HepG2 (cell line): ENCODE measurements around the gene ZSWIM8. TPM values are rescaled to one million over a fixed set of nuclear protein-coding genes. Genes with fewer than 3 reads are reported as not detected.
A peak's percentile ranks its signal among the peaks of the same experiment; 100 is the strongest.

Source experiments
- ATAC-seq: fragments of 200-7000 bp; cut with Tn5 transposase; 3 replicates; pipeline ENCODE4 v1.9.1; 2020; ENCODE audit warnings: mild to moderate bottlenecking, moderate library complexity
- BruUV-seq: library from RNA; stranded (reverse); fragments of 400-500 nt; replicated peaks from 2 replicates; lab custom pipeline; 2021; lab: Mats Ljungman, UMichigan
- CTCF ChIA-PET: fragments of 300-600 bp; formaldehyde crosslinking; extraction: SDS; loops from one replicate; lab custom pipeline; 2021; ENCODE audit warnings: low total read pairs, inconsistent platforms, low intra/inter-chr PET ratio; lab: Yijun Ruan, JAX
- POLR2A ChIA-PET: fragments of 350-600 bp; sonication (Branson Sonifier 250); formaldehyde crosslinking; loops from one replicate; lab custom pipeline; 2020; ENCODE audit warnings: antibody characterized with exemption, inconsistent platforms; lab: Yijun Ruan, JAX
- DNase-seq: peaks from one replicate; pipeline ENCODE4 v3.0.0-alpha.2; 2015; ENCODE audit warnings: low spot score
- FAIRE-seq: peaks from 3 replicates; lab custom pipeline; 2011; peaks lifted over from hg19 to GRCh38; lab: Jason Lieb, UNC
- H2AFZ ChIP-seq: one replicate; pipeline ENCODE4 v1.6.1; 2011; ENCODE audit warnings: low read length, inconsistent platforms
- H3K27ac ChIP-seq: fragments of 300-600 bp; 3 replicates; pipeline ENCODE4 v1.8.0; 2011; ENCODE audit warnings: mixed run types, mild to moderate bottlenecking, mixed read lengths, low read length, inconsistent platforms; ENCODE audit not compliant: insufficient read depth; ENCODE audit errors: extremely low read length
- H3K27me3 ChIP-seq, 2 experiments: fragments of 200-600 bp in 1 of 2; 2 replicates in 1 of 2; 3 replicates in 1 of 2; pipeline versions ENCODE4 v1.6.0 to v1.8.0; 2011; ENCODE audit warnings: low read length in 2 of 2, mild to moderate bottlenecking in 2 of 2, moderate library complexity in 2 of 2, inconsistent platforms in 1 of 2; ENCODE audit not compliant: insufficient read depth in 2 of 2, control insufficient read depth in 1 of 2
- H3K36me3 ChIP-seq, 2 experiments: fragments of 200-600 bp in 1 of 2; replicated peaks in 1 of 2; 2 replicates in 1 of 2; 3 replicates in 1 of 2; pipeline versions ENCODE4 v1.5.1 to v1.8.0; 2011; ENCODE audit warnings: low read length in 2 of 2, inconsistent platforms in 1 of 2; ENCODE audit not compliant: insufficient read depth in 2 of 2, control insufficient read depth in 1 of 2
- H3K4me1 ChIP-seq: 2 replicates; pipeline ENCODE4 v1.5.1; 2012; ENCODE audit warnings: low read length, inconsistent platforms; ENCODE audit not compliant: insufficient read depth
- H3K4me2 ChIP-seq: 2 replicates; pipeline ENCODE4 v1.6.0; 2011; ENCODE audit warnings: low read depth, low read length, inconsistent platforms
- H3K4me3 ChIP-seq, 3 experiments: fragments of 200-600 bp in 1 of 3; sonication (generic), shearing (Covaris generic) in 1 of 3; replicated peaks in 1 of 3; 2 replicates each; pipeline ENCODE4 v1.5.1; 2011 to 2016; ENCODE audit warnings: low read length in 3 of 3, inconsistent platforms in 2 of 3, low read depth in 2 of 3, mild to moderate bottlenecking in 2 of 3, control low read depth in 1 of 3, mixed read lengths in 1 of 3; ENCODE audit not compliant: insufficient read depth in 1 of 3
- H3K79me2 ChIP-seq: one replicate; pipeline ENCODE4 v1.6.1; 2011; ENCODE audit warnings: low read length, inconsistent platforms; ENCODE audit not compliant: insufficient read depth
- H3K9ac ChIP-seq: 2 replicates; pipeline ENCODE4 v1.6.0; 2011; ENCODE audit warnings: mild to moderate bottlenecking, low read depth, low read length, inconsistent platforms; ENCODE audit not compliant: insufficient read depth
- H3K9me3 ChIP-seq: 2 replicates; pipeline ENCODE4 v1.5.1; 2012; ENCODE audit warnings: mild to moderate bottlenecking, low read length
- H4K20me1 ChIP-seq: 2 replicates; pipeline ENCODE4 v1.6.0; 2011; ENCODE audit warnings: inconsistent platforms, mild to moderate bottlenecking, low read length, moderate library complexity; ENCODE audit not compliant: insufficient read depth
- CHD4 ChIP-seq: fragments of 200-600 bp; sonication (generic); IDR thresholded peaks from 2 replicates; pipeline ENCODE4 v1.7.0; 2017; ENCODE audit warnings: mild to moderate bottlenecking, low read length, borderline replicate concordance
- ESRRA ChIP-seq: sonication (generic); formaldehyde crosslinking; IDR thresholded peaks from 2 replicates; pipeline ENCODE4 v1.5.1; 2020; ENCODE audit warnings: mild to moderate bottlenecking, low read depth, missing genetic modification reagents
- PITX1 ChIP-seq: sonication (generic); formaldehyde crosslinking; IDR thresholded peaks from 2 replicates; pipeline ENCODE4 v1.5.1; 2020; ENCODE audit warnings: mild to moderate bottlenecking, missing genetic modification reagents
- TEAD2 ChIP-seq: sonication (generic); formaldehyde crosslinking; IDR thresholded peaks from 2 replicates; pipeline ENCODE4 v1.9.0; 2021; ENCODE audit warnings: missing genetic modification reagents
- ZNF207 ChIP-seq: fragments of 450-650 bp; IDR thresholded peaks from 2 replicates; pipeline ENCODE4 v1.6.1; 2016; ENCODE audit warnings: antibody characterized with exemption, borderline replicate concordance
- ZNF556 ChIP-seq: sonication (generic); formaldehyde crosslinking; IDR thresholded peaks from 2 replicates; pipeline ENCODE4 v1.4.0; 2020; ENCODE audit warnings: mild to moderate bottlenecking, missing genetic modification reagents, borderline replicate concordance
- ZNF570 ChIP-seq: sonication (generic); formaldehyde crosslinking; IDR thresholded peaks from 2 replicates; pipeline ENCODE4 v1.4.0; 2020; ENCODE audit warnings: mild to moderate bottlenecking, missing genetic modification reagents, borderline replicate concordance
- ZNF660 ChIP-seq: sonication (generic); formaldehyde crosslinking; IDR thresholded peaks from 2 replicates; pipeline ENCODE4 v1.5.1; 2020; ENCODE audit warnings: mild to moderate bottlenecking, low read depth, missing genetic modification reagents, borderline replicate concordance
- ZNF788 ChIP-seq: sonication (generic); formaldehyde crosslinking; IDR thresholded peaks from 2 replicates; pipeline ENCODE4 v1.5.0; 2020; ENCODE audit warnings: mild to moderate bottlenecking, missing genetic modification reagents, borderline replicate concordance
- ZNF883 ChIP-seq: sonication (generic); formaldehyde crosslinking; IDR thresholded peaks from 2 replicates; pipeline ENCODE4 v1.5.1; 2020; ENCODE audit warnings: mild to moderate bottlenecking, missing genetic modification reagents; ENCODE audit errors: not compliant biosample characterization
- WGBS: methylation state at CpG from one replicate; pipeline ENCODE4 v1.1.6; 2017; ENCODE audit warnings: low lambda C conversion rate; 5-methylcytosine and 5-hydroxymethylcytosine counted together
- in situ Hi-C: cut with HindIII; loops from 2 replicates; pipeline ENCODE4 v1.10.0; 2017; ENCODE audit warnings: low pct_unique_long_range_greater_than_20kb; ENCODE audit not compliant: extremely low pct_ligation_motif_present
- intact Hi-C: fragments of 100-400 bp; cut with micrococcal nuclease; formaldehyde crosslinking; loops from one replicate; pipeline ENCODE4 v1.10.0; 2022; ENCODE audit not compliant: unreplicated experiment
- polyA plus RNA-seq, 8 experiments: library from polyadenylated mRNA; depleted of rRNA in 3 of 8; stranded (reverse) in 7 of 8; unstranded in 1 of 8; fragments of >200 nt; fragmentation: Illumina TruSeq in 4 of 8; extraction: Trizol in 4 of 8; gene quantifications; 2 replicates each; pipeline versions ENCODE4 v1.2.1 to v1.2.3, GENCODE V29; 2011 to 2016; ENCODE audit warnings: low read depth in 4 of 8, missing spikeins in 1 of 8, mixed read lengths in 1 of 8; ENCODE audit not compliant: insufficient read depth in 1 of 8
- total RNA-seq, 5 experiments: library from RNA; depleted of rRNA; stranded (reverse); fragments of >200 nt; fragmentation: Illumina TruSeq; extraction: Trizol; gene quantifications; 2 replicates each; pipeline ENCODE4 v1.2.3, GENCODE V29; 2016; ENCODE audit warnings: low read depth in 1 of 5
- TF ChIP-seq, protein P1 (sequence below): fragments of 450-650 bp; IDR thresholded peaks from 2 replicates; pipeline ENCODE4 v1.6.1; 2016
- TF ChIP-seq, protein P2 (sequence below): sonication (generic); formaldehyde crosslinking; IDR thresholded peaks from 2 replicates; pipeline ENCODE4 v1.4.0; 2020; ENCODE audit warnings: missing genetic modification reagents, borderline replicate concordance
- TF ChIP-seq, protein P3 (sequence below): IDR thresholded peaks from 2 replicates; pipeline ENCODE4 v1.6.1; 2018; ENCODE audit warnings: missing genetic modification reagents, mild to moderate bottlenecking, missing compliant biosample characterization

The ZSWIM8 gene
- total and polyA plus RNA-seq, 2 of the 13 experiments (the other 11 are each of a cell fraction or from before 2014, with no cell fraction given) = 39.9 to 98.2 TPM

DNA sequence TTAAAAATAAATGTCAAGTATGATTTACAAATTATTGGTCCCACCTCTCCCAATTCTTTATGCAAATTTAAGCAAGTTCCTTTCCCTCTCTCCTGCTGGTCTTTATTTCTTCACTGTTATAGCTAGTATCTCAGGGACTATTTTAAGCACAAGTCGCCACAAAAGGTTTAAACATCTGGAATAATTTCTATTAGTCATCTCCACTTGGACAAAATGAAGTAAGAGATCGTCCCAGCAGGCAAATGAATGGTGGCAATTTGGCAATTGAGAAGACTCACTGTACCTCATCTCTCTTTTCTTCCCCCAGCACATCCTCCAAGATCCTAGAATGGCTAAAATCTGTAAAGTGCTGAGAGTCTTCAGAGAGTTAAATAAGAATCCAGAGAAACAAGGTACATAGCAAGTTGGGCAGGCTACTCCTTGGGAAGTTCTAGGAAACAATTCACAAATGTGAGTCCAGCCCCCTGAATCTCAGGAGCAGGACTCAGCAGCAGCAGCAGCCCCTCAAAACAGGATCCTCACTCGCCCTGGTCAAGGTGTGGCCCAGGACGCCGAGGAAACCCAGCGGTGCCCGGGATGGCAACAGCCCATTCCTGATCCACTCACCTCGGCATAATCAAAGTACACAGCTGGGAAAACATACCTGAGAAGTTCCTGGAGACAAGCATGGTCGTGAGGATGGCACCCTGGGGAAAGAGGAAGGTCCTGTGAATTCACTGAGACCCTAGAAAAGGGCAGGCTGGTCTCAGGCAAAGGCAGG is 56.3 kb downstream of the ZSWIM8 start:
- intact Hi-C loops = no loop called here
- FAIRE-seq = no peak
- POLR2A ChIA-PET = interaction anchor here (1.9 to 2.1 kb wide), 2 partner anchors 32 to 33 kb away, joined by 23 read pairs; partner anchors contain the start of gene CAMK2G
- TF ChIP-seq, protein P1, sequence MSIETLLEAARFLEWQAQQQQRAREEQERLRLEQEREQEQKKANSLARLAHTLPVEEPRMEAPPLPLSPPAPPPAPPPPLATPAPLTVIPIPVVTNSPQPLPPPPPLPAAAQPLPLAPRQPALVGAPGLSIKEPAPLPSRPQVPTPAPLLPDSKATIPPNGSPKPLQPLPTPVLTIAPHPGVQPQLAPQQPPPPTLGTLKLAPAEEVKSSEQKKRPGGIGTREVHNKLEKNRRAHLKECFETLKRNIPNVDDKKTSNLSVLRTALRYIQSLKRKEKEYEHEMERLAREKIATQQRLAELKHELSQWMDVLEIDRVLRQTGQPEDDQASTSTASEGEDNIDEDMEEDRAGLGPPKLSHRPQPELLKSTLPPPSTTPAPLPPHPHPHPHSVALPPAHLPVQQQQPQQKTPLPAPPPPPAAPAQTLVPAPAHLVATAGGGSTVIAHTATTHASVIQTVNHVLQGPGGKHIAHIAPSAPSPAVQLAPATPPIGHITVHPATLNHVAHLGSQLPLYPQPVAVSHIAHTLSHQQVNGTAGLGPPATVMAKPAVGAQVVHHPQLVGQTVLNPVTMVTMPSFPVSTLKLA = no peak
- no peak for TF ChIP-seq PITX1
- no peak for TF ChIP-seq ZNF570 (CRISPR knock-in tag)
- no peak for TF ChIP-seq ZNF556 (CRISPR knock-in tag)
- TF ChIP-seq CHD4 = no peak
- no peak for TF ChIP-seq ESRRA (CRISPR knock-in tag)
- no peak for TF ChIP-seq ZNF883
- no peak for TF ChIP-seq ZNF207
- no peak for TF ChIP-seq TEAD2
- no peak for TF ChIP-seq ZNF788 (CRISPR knock-in tag)
- TF ChIP-seq, protein P2, sequence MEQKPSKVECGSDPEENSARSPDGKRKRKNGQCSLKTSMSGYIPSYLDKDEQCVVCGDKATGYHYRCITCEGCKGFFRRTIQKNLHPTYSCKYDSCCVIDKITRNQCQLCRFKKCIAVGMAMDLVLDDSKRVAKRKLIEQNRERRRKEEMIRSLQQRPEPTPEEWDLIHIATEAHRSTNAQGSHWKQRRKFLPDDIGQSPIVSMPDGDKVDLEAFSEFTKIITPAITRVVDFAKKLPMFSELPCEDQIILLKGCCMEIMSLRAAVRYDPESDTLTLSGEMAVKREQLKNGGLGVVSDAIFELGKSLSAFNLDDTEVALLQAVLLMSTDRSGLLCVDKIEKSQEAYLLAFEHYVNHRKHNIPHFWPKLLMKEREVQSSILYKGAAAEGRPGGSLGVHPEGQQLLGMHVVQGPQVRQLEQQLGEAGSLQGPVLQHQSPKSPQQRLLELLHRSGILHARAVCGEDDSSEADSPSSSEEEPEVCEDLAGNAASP (CRISPR knock-in tag) = no peak
- TF ChIP-seq, protein P3, sequence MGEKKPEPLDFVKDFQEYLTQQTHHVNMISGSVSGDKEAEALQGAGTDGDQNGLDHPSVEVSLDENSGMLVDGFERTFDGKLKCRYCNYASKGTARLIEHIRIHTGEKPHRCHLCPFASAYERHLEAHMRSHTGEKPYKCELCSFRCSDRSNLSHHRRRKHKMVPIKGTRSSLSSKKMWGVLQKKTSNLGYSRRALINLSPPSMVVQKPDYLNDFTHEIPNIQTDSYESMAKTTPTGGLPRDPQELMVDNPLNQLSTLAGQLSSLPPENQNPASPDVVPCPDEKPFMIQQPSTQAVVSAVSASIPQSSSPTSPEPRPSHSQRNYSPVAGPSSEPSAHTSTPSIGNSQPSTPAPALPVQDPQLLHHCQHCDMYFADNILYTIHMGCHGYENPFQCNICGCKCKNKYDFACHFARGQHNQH (CRISPR knock-in tag) = no peak
- no peak for TF ChIP-seq ZNF660 (CRISPR knock-in tag)
- 95% methylated on average over 9 of the region's 9 CpGs for WGBS
- no TSS peak for BruUV-seq
- Histone ChIP-seq H3K27ac (peak overlapping the region; percentile 98), H2AFZ (no peak overlapping the region), H3K9ac (no peak overlapping the region), H3K36me3 (peaks cover 6 to 35% of the 10 kb centered on the region in 2 experiments), H3K4me2 (peak overlapping the region; percentile 74; the same call in 1 of the 2 replicates), H3K79me2 (no peaks in the 10 kb centered on the region), H3K4me1 (peaks cover 59% of the 10 kb centered on the region), H3K4me3 (no peak overlapping the region), H4K20me1 (no peaks in the 10 kb centered on the region), H3K27me3 (no peaks in the 10 kb centered on the region), H3K9me3 (no peaks in the 10 kb centered on the region)
- CTCF ChIA-PET = no interaction called here
- in situ Hi-C loops = no loop called here
- no peak for DNase-seq
- no peak for ATAC-seq
